ENCODE results near the gene TIMP3.

- TF ChIP-seq, protein P1, sequence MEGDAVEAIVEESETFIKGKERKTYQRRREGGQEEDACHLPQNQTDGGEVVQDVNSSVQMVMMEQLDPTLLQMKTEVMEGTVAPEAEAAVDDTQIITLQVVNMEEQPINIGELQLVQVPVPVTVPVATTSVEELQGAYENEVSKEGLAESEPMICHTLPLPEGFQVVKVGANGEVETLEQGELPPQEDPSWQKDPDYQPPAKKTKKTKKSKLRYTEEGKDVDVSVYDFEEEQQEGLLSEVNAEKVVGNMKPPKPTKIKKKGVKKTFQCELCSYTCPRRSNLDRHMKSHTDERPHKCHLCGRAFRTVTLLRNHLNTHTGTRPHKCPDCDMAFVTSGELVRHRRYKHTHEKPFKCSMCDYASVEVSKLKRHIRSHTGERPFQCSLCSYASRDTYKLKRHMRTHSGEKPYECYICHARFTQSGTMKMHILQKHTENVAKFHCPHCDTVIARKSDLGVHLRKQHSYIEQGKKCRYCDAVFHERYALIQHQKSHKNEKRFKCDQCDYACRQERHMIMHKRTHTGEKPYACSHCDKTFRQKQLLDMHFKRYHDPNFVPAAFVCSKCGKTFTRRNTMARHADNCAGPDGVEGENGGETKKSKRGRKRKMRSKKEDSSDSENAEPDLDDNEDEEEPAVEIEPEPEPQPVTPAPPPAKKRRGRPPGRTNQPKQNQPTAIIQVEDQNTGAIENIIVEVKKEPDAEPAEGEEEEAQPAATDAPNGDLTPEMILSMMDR (IDR thresholded peaks at IDR 0.05), result no peak
- TF ChIP-seq POLR2A (IDR thresholded peaks at IDR 0.05), result no peak
- TF ChIP-seq POLR2AphosphoS5 (IDR thresholded peaks at IDR 0.05), result no peak
These were observed 16.0 kb upstream of the TIMP3 start for GRCh38 chr22:32785321-32786026.

All from gastroesophageal sphincter (tissue), 3 donors.